Measurements from ENCODE around the gene ZYG11B.

- TF ChIP-seq CTCF (IDR thresholded peaks at IDR 0.05) (no peak), POLR2A (IDR thresholded peaks at IDR 0.05) (no peak)
These were observed 129.8 kb downstream of the ZYG11B start for GRCh38 chr1:52856026-52856425.
